ENCODE results near the gene BAIAP2.

BAIAP2 gene

GRCh38 chr17:81128338-81128737 lies 93.4 kb downstream of the BAIAP2 start:
- Histone ChIP-seq H3K4me3 (ENCODE audit: insufficient read depth, low read length, poor library complexity, severe bottlenecking) (no peak overlapping the region), H3K27ac (ENCODE audit: low read depth, low read length) (no peak overlapping the region), H2AFZ (ENCODE audit: low read depth, low read length, severe bottlenecking) (no peak overlapping the region), H4K20me1 (ENCODE audit: low read depth, low read length) (no peaks in the 10 kb centered on the region), H3K4me2 (ENCODE audit: low read depth, low read length, poor library complexity, severe bottlenecking) (no peak overlapping the region), H3K9ac (ENCODE audit: low read length) (no peak overlapping the region), H3K79me2 (ENCODE audit: insufficient read depth, low read length) (no peaks in the 10 kb centered on the region), H3K36me3 (ENCODE audit: low read length) (no peaks in the 10 kb centered on the region), H3F3A (ENCODE audit: insufficient read depth) (no peaks in the 10 kb centered on the region), H3K9me3 (ENCODE audit: insufficient read depth, low read length) (no peaks in the 10 kb centered on the region), H3K9me2 (replicated peaks; ENCODE audit: insufficient read depth, low read length) (no peaks in the 10 kb centered on the region), H3K27me3 (ENCODE audit: low read length) (no peaks in the 10 kb centered on the region)
- TF ChIP-seq EZH2phosphoT487 (conservative IDR thresholded peaks at IDR 0.05; ENCODE audit: low read length) (no peak), CTCF (IDR thresholded peaks at IDR 0.05; ENCODE audit: insufficient read depth, low read length, poor library complexity, severe bottlenecking) (no peak)

- Histone ChIP-seq H3K9me2 (replicated peaks; ENCODE audit: insufficient read depth, low read length) (no peaks in the 10 kb centered on the region), H3K36me3 (ENCODE audit: low read length) (no peaks in the 10 kb centered on the region)
- TF ChIP-seq CTCF (IDR thresholded peaks at IDR 0.05; ENCODE audit: insufficient read depth, low read length, poor library complexity, severe bottlenecking) (no peak), EZH2phosphoT487 (conservative IDR thresholded peaks at IDR 0.05; ENCODE audit: low read length) (no peak)
These were observed 93.8 kb downstream of the BAIAP2 start for GRCh38 chr17:81128774-81129173.

GRCh38 chr17:81129289-81129688 lies 94.3 kb downstream of the BAIAP2 start:
- Histone ChIP-seq H2AFZ (ENCODE audit: low read depth, low read length, severe bottlenecking) (no peak overlapping the region), H3K27me3 (ENCODE audit: low read length) (no peaks in the 10 kb centered on the region), H3K9me2 (replicated peaks; ENCODE audit: insufficient read depth, low read length) (no peaks in the 10 kb centered on the region), H3K36me3 (ENCODE audit: low read length) (no peaks in the 10 kb centered on the region), H3K9ac (ENCODE audit: low read length) (no peak overlapping the region), H3K9me3 (ENCODE audit: insufficient read depth, low read length) (no peaks in the 10 kb centered on the region), H3K4me2 (ENCODE audit: low read depth, low read length, poor library complexity, severe bottlenecking) (no peak overlapping the region), H3K27ac (ENCODE audit: low read depth, low read length) (no peak overlapping the region), H3K79me2 (ENCODE audit: insufficient read depth, low read length) (no peaks in the 10 kb centered on the region), H3K4me3 (ENCODE audit: insufficient read depth, low read length, poor library complexity, severe bottlenecking) (no peak overlapping the region), H4K20me1 (ENCODE audit: low read depth, low read length) (no peaks in the 10 kb centered on the region), H3F3A (ENCODE audit: insufficient read depth) (no peaks in the 10 kb centered on the region)
- TF ChIP-seq EZH2phosphoT487 (conservative IDR thresholded peaks at IDR 0.05; ENCODE audit: low read length) (no peak), CTCF (IDR thresholded peaks at IDR 0.05; ENCODE audit: insufficient read depth, low read length, poor library complexity, severe bottlenecking) (no peak)

More at GRCh38 chr17:81128774-81129173, 93.8 kb downstream of the BAIAP2 start:
- no peak overlapping the region for H3K4me2 ChIP-seq (ENCODE audit: low read depth, low read length, poor library complexity, severe bottlenecking)
- H4K20me1 ChIP-seq (ENCODE audit: low read depth, low read length): no peaks in the 10 kb centered on the region
- no peaks in the 10 kb centered on the region for H3K79me2 ChIP-seq (ENCODE audit: insufficient read depth, low read length)
- H3K9ac ChIP-seq (ENCODE audit: low read length): no peak overlapping the region
- no peaks in the 10 kb centered on the region for H3K27me3 ChIP-seq (ENCODE audit: low read length)
- no peak overlapping the region for H3K27ac ChIP-seq (ENCODE audit: low read depth, low read length)
- H3K4me3 ChIP-seq (ENCODE audit: insufficient read depth, low read length, poor library complexity, severe bottlenecking): no peak overlapping the region
- no peaks in the 10 kb centered on the region for H3F3A ChIP-seq (ENCODE audit: insufficient read depth)
- H2AFZ ChIP-seq (ENCODE audit: low read depth, low read length, severe bottlenecking): no peak overlapping the region
- no peaks in the 10 kb centered on the region for H3K9me3 ChIP-seq (ENCODE audit: insufficient read depth, low read length)

Data from SU-DHL-6 (cell line).